Inferior parietal cortex (tissue), 1 donor: Measurements from ENCODE around the gene HDAC6.
"Not testable (repeated sequence)": the region's sequence is repeated elsewhere in the genome, so short reads cannot be mapped to it uniquely, and the experiment has no call there.

ENCODE experiments used
- DNase-seq: peaks from one replicate; pipeline ENCODE4 v3.0.0-alpha.2; 2016; ENCODE audit errors: extremely low spot score

The HDAC6 gene

DNA sequence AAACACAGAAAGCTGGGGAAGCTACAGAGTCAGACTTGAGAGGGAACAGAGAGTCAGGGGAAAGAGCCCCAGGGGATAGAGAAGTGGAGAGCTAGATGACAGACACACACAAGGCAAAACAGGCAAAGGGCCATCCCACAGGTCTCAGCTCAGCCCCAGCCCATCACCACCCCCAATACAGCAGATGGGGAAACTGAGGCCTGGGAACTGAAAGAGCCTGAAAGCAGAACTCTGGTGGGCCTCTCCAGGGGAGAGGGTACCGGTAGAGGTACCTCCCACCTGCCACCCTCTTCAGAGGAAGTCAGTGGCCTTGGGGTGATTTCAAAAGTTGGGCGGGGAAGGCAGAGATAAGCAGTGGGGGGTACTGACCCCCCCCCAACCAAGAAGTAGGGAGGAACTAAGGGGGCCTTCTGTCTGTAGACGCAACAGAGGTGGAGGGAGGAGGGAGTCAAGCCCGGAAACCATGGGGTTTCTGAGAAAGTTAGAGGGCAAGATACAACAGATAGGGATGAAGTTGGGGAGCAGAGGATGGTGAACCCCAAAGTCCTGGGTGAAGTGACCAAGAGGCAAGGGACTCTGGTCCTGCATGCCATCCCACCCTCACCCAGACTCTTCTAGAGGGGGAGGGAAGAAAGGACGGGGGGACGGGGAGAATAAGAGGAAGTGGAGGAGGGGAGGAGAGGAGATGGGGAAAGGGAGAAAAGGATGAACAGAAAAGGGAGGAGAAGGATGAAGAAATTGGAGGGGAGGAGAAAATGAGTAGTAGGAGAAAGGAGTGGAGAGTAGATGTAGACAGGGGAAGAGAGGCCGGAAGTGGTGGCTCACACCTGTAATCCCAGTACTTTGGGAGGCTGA, 12.3 kb upstream of the HDAC6 start:
- DNase-seq = no peak

DNA sequence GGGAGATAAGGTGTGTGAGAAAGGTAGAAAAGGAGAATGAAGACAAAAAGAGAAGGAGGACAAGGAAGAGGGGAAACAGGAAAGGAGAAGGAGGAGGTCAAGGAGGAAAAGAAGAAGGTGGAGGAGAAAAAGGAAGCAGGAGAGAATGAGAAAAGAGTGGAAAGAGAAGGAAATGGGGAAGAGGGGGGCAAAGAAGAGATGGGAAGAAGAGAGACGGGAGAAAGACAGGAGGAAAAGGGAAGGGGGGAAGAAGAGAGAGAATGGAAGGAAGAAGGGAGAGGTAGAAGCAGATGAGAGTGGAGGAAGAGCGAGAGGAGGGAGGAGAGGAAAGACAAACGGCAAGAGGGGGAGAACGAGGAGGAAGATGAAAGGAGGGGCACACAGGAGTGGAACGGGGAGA, 11.4 kb upstream of the HDAC6 start:
- no peak for DNase-seq

DNA sequence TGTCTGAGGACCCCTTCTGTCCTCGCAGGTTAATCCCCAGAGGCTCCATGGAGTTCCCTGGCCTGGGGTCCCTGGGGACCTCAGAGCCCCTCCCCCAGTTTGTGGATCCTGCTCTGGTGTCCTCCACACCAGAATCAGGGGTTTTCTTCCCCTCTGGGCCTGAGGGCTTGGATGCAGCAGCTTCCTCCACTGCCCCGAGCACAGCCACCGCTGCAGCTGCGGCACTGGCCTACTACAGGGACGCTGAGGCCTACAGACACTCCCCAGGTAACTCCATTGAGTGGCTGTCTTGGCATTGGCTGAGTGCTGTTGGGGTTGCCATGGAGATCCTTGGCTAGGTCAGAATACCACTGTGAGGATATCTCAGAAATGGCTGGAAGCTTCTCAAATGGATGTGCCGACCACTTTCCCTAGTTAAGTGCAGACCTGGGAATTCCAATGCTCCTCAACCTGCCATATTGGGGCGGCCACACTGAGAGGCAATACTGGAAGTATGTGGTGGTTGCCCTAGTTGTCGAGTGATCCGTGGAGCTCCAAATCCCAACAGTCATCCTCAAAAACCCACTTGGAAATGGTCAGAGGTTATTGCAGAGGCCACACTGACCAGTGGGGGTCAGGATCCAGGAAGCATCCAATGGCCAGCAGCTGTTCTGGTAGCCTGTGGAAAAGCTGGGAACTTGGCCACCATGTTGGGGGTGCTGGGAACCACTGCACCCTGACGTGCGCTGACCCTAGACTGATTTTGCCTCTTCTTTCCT, 10.6 kb upstream of the HDAC6 start:
- DNase-seq = no peak

DNA sequence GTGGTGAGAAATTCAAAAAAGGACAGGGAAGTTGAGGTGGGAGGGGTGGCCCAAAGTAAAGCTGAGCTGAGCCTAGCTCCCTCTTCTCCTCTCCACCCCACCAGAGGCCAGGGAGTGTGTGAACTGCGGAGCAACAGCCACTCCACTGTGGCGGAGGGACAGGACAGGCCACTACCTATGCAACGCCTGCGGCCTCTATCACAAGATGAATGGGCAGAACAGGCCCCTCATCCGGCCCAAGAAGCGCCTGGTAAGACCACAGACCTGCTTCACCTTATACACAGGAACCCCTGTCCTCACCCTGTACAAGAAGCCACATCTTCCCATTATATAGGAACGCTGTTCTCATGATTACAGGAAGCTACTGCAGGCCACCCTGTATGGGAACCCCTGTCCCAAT, 9.6 kb upstream of the HDAC6 start:
- DNase-seq = no peak

DNA sequence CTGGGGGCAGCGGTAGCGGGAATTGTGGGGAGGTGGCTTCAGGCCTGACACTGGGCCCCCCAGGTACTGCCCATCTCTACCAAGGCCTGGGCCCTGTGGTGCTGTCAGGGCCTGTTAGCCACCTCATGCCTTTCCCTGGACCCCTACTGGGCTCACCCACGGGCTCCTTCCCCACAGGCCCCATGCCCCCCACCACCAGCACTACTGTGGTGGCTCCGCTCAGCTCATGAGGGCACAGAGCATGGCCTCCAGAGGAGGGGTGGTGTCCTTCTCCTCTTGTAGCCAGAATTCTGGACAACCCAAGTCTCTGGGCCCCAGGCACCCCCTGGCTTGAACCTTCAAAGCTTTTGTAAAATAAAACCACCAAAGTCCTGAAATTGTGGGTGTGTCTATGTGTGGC, 7.9 kb upstream of the HDAC6 start:
- DNase-seq = no peak

DNA sequence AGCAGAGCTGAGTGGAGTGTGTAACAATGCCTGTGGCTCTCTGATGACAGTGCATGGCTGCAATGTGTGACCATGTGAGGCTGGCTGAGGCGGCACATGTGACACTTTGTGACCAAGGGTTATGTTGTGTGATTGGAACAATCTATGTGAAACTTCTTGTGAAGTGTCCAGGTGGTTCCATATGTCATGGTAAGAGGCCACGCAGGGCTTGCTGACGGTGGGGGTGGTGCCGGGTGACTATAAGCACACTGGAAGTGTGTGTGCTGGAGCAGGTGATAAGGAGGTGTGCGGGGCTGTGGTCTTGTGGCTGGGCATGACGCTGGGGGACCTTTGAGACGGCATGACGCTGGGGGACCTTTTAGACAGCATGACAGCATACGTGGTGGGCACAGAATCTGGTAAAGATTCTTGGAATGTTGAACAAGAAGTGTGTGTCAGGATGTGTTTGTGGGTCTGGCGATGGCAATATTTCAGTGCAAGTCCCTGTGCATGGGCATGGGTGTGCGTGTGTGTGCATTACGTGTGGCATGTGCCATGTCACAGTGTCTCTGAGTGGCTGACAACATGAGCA, 7.4 kb upstream of the HDAC6 start:
- no peak for DNase-seq

DNA sequence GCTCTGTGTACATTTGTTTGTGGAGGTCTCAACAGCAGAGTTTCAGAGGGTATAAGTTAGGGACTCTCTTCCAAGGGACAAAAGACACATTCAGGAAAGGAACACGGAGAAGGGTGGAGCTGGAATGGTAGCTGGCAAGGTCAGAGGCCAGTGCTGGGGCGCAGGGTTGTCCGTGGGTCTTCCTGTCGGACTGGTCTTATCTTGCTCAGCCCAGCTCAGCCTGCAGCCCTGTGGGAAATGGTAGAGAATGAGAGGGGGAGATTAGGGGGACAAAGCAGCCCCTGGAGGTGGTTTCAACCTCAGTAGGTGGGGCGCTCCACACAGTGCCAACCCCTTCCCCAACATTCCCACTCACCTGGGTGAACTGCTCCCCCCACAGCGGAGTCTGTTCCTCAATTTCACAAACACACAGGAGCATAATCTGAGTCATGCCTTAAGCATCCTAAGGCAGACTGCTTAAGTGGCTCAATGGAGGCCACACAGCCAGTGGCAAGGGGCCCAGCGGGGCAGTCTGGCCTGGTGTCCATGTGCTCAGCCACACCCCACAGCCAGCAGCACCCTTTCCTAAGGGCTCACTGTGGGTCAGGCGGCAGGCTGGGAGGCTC, 6.9 kb upstream of the HDAC6 start:
- no peak for DNase-seq

DNA sequence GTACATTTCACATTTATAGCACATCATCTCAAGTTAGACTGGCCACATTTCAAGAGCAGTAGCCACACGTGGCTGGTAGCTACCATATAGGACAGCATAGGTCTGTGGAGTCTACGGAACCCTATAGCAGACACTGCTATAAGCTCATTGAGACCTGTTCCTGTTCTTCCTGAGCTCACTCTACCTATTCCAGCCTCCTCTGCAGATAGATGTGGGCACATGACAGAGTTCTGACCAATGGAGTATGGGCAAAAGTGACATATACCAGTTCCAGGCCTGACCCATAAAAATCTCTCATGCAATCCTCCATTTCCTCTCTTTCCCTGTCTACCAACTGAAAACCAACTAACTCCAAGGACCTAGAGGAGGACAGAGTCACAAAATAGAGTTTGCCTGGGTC, 3.5 kb upstream of the HDAC6 start:
- no peak for DNase-seq

DNA sequence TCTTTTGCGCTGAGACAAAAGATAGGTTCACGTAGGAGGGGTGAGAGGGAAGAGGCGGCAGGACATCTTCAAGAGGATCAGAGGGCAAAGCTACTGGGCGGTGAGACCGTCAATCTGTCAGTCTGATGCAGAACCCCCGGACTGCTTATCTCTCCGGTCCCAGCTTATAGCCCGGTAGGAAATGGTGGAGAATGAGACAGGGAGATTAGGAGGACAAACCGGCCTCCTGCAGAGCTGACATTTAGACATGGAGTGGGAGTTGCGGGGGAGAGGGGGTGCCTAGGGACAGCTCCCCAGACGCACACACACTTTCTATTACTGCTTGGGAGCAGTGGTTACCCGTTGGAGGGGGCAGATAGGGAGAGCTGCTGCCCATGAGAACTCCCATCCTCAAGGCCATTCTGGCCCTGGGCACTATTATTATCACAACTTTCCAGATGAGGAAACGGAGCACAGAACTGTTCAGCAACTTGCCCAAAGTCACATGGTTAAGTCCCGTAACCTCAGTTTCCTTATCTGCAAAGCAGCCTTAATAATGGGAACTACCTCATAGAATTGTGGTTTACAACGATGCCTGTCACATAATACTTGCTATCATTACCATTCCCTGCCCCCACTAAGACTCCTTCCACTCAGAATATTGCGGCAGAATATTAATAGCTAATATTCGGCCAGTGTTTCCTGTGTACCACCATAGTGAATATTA, 1.1 kb upstream of the HDAC6 start:
- peak; percentile 21 for DNase-seq

DNA sequence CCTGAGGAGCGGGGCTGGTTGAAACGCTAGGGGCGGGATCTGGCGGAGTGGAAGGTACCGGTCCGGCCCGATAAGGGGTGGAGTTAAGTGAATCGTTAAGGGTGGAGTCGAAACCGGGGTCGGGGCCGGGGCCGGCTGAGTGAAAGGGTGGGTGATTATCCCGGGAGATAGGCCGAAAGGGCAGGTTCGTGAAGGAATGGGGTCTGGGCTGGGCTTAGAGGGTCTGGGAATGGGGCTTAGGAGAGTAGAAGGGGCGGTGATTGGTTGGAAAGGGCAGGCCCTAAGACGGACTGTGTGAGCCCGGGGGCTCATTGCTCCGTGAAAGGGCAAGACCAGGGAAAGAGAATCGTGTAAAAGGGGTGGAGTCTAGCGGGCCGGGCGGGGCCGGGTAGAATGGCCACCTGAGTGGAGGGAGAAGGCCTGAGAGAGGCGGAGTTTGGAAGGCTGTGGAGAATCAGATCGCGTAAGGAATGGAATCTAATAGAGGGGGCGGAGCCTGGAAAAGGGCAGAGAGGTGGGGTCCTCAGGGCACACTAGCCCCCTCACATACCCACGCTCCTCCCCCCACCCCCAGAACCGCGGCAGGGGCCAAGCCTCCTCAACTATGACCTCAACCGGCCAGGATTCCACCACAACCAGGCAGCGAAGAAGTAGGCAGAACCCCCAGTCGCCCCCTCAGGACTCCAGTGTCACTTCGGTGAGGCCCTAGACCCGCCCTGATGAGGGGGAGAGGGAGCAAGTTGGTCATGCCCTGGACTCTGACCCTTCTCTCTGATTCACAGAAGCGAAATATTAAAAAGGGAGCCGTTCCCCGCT, 430 bp downstream of the HDAC6 start:
- peak; percentile 22 for DNase-seq

DNA sequence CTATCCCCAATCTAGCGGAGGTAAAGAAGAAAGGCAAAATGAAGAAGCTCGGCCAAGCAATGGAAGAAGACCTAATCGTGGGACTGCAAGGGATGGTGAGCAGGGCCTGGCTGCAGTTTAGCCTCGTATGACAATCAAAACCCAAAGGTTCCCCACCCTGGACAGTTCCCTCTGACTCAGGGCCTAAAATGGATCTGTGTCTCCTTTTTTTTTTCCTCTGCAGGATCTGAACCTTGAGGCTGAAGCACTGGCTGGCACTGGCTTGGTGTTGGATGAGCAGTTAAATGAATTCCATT, 986 bp downstream of the HDAC6 start:
- DNase-seq = no peak

DNA sequence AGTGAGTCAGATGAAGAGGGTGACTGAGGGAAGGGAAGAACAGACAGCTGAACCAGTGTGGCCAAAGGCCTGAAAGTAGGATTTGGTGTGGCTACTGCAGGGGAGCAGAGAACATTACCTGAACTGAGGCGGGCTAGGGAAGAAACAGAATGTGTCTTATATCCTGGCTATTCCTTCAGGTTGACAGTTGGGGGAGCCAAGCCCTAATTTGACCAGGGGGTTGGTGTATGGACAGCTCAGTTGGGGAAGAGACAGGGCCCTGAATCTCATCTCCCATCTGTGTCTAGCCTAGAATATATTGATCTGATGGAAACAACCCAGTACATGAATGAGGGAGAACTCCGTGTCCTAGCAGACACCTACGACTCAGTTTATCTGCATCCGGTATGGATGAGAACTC, 4.2 kb downstream of the HDAC6 start:
- no peak for DNase-seq

DNA sequence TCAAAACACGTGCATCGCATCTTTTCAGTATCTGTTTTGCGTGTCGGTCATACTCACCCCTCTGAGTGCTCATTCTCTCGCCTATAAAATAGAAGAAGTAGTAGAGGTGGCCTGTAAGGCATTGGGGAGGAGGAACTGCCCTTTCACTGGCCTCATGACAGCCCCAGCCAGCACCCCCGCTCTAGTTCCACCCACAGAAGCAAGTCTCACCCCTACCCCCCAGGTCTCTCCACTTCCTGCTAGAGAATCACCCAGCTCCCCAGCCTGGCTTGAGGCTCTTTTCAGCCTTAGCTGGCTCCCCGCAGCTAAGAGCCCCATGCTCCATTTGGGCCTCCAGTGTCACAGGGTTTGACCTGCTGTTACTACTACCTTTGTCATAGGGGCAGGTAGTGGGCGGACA, 11.8 kb downstream of the HDAC6 start:
- no peak for DNase-seq

DNA sequence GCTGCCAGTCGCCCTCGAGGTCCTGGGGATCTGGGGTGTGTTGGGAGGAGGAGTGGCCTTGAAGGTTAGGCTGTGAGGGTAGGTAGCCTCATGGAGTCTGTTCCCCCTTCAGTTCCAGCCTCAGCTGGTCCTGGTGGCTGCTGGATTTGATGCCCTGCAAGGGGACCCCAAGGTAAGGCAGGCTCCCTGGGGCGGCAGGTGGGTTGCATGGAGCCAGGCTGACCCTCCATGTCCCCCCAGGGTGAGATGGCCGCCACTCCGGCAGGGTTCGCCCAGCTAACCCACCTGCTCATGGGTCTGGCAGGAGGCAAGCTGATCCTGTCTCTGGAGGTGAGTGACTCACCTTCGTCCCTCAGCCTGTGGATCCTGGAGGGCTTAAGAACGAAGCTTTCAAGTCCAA, 12.9 kb downstream of the HDAC6 start:
- DNase-seq = no peak

DNA sequence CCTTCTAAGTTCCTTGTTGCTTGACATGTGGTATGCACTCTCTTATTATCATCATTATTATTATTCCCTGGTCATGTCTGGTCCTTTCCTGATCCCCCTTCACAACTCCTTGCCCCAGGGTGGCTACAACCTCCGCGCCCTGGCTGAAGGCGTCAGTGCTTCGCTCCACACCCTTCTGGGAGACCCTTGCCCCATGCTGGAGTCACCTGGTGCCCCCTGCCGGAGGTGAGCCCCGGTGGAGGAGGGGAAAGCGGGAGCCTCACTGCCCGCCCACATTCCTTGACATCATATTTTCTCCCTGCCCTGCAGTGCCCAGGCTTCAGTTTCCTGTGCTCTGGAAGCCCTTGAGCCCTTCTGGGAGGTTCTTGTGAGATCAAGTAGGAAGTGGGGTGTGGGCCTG, 13.4 kb downstream of the HDAC6 start:
- no peak for DNase-seq

DNA sequence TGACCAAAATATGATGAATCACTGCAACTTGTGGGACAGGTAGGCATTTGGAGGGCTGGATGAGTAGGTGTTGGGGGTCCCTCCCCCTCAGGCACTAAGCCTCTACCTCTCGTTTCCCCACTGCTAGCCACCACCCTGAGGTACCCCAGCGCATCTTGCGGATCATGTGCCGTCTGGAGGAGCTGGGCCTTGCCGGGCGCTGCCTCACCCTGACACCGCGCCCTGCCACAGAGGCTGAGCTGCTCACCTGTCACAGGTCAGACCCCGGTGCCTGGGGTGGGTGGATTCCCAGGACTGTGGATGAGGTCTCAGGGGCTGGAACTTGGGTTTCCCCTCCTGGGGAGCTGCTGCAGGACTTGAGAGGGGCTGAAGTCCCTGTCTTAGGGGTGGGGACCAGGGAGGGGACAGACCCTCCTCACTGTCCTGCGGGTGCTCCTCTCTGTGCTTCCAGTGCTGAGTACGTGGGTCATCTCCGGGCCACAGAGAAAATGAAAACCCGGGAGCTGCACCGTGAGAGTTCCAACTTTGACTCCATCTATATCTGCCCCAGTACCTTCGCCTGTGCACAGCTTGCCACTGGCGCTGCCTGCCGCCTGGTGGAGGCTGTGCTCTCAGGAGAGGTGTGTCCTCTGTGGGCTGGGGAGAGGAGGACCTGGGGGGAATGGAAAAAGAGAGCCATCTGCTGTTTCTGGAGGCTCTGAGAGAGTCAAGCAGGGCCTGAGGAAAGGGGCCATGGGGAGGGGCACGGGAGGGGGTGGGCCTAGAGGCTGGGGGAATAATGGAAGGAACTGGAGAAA, 14.3 kb downstream of the HDAC6 start:
- DNase-seq = no peak

DNA sequence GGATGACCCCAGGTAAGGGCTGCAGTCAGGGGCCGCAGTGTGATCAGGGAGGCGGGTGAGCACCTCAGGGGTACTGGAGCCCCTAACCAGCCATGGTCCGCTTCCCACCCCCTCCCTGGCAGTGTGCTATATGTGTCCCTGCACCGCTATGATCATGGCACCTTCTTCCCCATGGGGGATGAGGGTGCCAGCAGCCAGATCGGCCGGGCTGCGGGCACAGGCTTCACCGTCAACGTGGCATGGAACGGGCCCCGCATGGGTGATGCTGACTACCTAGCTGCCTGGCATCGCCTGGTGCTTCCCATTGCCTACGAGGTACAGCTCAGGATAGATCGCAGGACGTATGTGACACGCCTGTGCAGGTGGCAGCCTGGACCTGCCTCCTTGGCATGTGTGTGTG, 16.2 kb downstream of the HDAC6 start:
- DNase-seq = no peak

DNA sequence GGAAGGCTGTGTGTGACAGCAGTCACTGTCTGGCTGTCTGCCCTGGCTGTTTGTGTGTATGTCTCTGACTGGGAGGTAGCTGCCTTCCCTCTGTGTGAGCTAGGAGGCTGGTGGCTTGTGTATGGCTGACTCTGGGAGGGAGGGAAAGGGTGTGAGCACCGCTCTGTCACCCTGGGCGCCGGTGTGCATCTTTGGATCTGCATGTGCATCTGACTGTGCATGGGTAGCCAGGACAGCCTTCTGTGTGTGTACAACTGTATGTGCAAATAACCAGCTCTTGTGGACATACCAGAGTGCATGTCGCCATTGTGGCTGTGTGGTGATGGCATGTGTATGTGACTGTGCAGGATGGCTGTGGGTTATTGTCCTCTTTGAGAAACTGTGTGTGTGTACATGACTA, 17.0 kb downstream of the HDAC6 start:
- no peak for DNase-seq

DNA sequence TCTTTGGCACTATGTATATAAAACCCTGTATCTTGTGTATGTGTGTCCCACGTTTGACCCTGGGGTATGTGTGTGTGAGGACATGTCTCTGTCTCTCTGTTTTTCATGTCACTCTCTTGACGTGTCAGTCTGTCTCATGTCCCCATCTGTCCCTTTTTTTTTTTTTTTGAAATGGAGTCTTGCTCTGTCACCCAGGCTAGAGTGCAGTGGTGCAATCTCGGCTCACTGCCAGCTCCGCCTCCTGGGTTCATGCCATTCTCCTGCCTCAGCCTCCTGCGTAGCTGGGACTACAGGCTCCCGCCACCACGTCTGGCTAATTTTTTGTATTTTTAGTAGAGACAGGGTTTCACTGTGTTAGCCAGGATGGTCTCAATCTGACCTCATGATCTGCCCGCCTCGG, 17.5 kb downstream of the HDAC6 start:
- DNase-seq = not testable (repeated sequence)

DNA sequence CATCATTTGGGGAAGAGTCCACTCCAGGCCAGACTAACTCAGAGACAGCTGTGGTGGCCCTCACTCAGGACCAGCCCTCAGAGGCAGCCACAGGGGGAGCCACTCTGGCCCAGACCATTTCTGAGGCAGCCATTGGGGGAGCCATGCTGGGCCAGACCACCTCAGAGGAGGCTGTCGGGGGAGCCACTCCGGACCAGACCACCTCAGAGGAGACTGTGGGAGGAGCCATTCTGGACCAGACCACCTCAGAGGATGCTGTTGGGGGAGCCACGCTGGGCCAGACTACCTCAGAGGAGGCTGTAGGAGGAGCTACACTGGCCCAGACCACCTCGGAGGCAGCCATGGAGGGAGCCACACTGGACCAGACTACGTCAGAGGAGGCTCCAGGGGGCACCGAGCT, 21.2 kb downstream of the HDAC6 start:
- no peak for DNase-seq
